ENCODE measurements around the gene GIT2.

GIT2 gene

GRCh38 chr12:109998904-109999648, 2.9 kb upstream of the GIT2 start, which contains the start of gene ANKRD13A:
Gene ANKRD13A, plus strand, starts transcription at chr12:109999430. Its CDS starts 259 bp downstream, at chr12:109999689.
- Histone ChIP-seq H3K36me3 (no peaks in the 10 kb centered on the region), H3K9me3 (no peaks in the 10 kb centered on the region), H3K4me3 (peak within 1 kb of the TSS; percentile 93 to 96), H3K27ac (peak within 1 kb of the TSS; percentile 73 to 81), H3K27me3 (no peaks in the 10 kb centered on the region), H3K4me1 (peaks cover 0 to 53% (median 29%) of the 10 kb centered on the region in 4 donors)
- TF ChIP-seq, protein P1, sequence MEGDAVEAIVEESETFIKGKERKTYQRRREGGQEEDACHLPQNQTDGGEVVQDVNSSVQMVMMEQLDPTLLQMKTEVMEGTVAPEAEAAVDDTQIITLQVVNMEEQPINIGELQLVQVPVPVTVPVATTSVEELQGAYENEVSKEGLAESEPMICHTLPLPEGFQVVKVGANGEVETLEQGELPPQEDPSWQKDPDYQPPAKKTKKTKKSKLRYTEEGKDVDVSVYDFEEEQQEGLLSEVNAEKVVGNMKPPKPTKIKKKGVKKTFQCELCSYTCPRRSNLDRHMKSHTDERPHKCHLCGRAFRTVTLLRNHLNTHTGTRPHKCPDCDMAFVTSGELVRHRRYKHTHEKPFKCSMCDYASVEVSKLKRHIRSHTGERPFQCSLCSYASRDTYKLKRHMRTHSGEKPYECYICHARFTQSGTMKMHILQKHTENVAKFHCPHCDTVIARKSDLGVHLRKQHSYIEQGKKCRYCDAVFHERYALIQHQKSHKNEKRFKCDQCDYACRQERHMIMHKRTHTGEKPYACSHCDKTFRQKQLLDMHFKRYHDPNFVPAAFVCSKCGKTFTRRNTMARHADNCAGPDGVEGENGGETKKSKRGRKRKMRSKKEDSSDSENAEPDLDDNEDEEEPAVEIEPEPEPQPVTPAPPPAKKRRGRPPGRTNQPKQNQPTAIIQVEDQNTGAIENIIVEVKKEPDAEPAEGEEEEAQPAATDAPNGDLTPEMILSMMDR (IDR thresholded peaks at IDR 0.05), result no peak
- DNase-seq, result peak; percentile 91 to 95
- intact Hi-C loops (cut with DNase I; ENCODE audit: low total_unique reads), result loop anchor here (5.0 kb wide), 1 partner anchor 427 kb away; the partner anchor contains the start of genes MMAB and MVK

- H3K4me1 ChIP-seq, result peaks cover 0 to 58% (median 29%) of the 10 kb centered on the region in 4 donors
- H3K9me3 ChIP-seq, result no peaks in the 10 kb centered on the region
- TF ChIP-seq, protein P1 (IDR thresholded peaks at IDR 0.05), result no peak
- H3K36me3 ChIP-seq, result no peaks in the 10 kb centered on the region
- H3K27me3 ChIP-seq, result no peaks in the 10 kb centered on the region
- H3K4me3 ChIP-seq, result peak overlapping the region; percentile 93 to 96
- peak overlapping the region; percentile 73 to 81 for H3K27ac ChIP-seq
- DNase-seq, result no peak
- intact Hi-C loops (cut with DNase I; ENCODE audit: low total_unique reads), result loop anchor here (5.0 kb wide), 1 partner anchor 426 kb away; the partner anchor contains the start of genes MMAB and MVK
Measured at GRCh38 chr12:109998241-109998903, 2.2 kb upstream of the GIT2 start.

DNA sequence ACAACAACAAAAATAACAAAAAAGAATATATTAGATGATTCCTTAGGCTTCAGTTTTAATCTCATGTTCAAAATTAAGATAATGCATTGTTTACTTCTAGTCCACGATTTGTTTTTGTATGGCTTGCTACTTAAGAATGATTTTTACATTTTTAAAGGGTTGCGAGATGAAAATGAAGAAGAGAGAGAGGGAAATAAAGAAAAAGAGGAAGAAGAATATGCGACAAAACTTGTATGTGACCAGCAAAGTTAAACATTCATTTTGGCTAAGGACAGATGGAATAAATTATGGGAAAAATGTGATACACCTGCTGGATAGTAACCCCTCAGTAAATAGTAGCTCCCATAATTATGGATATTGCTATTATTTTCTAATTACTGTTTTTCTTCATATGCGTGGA, 1.2 kb upstream of the GIT2 start:
- no peaks in the 10 kb centered on the region for H3K27me3 ChIP-seq
- H3K27ac ChIP-seq, result no peak overlapping the region
- H3K4me1 ChIP-seq, result peaks cover 0 to 57% (median 32%) of the 10 kb centered on the region in 4 donors
- TF ChIP-seq, protein P1 (IDR thresholded peaks at IDR 0.05), result no peak
- no peak for DNase-seq
- intact Hi-C loops (cut with DNase I; ENCODE audit: low total_unique reads), result loop anchor here (5.0 kb wide), 1 partner anchor 425 kb away; the partner anchor contains the start of genes MMAB and MVK
- H3K36me3 ChIP-seq, result no peaks in the 10 kb centered on the region
- H3K4me3 ChIP-seq, result no peak overlapping the region
- H3K9me3 ChIP-seq, result no peaks in the 10 kb centered on the region

GRCh38 chr12:109996483-109996853, 300 bp upstream of the GIT2 start:
- intact Hi-C loops (cut with DNase I; ENCODE audit: low total_unique reads), result loop anchor here (5.0 kb wide), 1 partner anchor 424 kb away; the partner anchor contains the start of genes MMAB and MVK
- peaks cover 0 to 48% (median 26%) of the 10 kb centered on the region in 4 donors for H3K4me1 ChIP-seq

DNA sequence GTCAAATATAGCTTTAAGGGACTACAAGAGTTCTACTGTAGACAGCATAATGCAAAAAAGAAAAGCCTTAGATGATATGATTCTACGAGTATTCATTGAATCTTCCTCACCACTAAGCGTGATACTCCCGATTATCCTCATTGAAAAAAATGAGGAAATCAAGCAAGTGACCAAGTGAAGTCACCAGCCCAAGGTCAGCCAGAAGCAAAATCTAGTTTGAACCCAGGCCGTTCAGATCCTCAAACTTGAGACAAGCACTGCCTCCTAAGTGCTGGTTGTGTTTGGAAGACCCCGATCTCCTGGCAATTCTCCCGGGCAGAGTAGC, 845 bp downstream of the GIT2 start:
- Histone ChIP-seq H3K4me3 (peak overlapping the region; percentile 93 to 100), H3K27ac (peak overlapping the region; percentile 76 to 78), H3K27me3 (no peaks in the 10 kb centered on the region), H3K4me1 (peaks cover 0 to 36% (median 20%) of the 10 kb centered on the region in 4 donors), H3K9me3 (no peaks in the 10 kb centered on the region), H3K36me3 (peaks cover 0 to 12% (median 9%) of the 10 kb centered on the region in 3 donors)
- TF ChIP-seq, protein P1 (IDR thresholded peaks at IDR 0.05), result no peak
- intact Hi-C loops (cut with DNase I; ENCODE audit: low total_unique reads), result loop anchor here (5.0 kb wide), 1 partner anchor 423 kb away; the partner anchor contains the start of genes MMAB and MVK
- DNase-seq, result no peak

More at GRCh38 chr12:109996483-109996853, 300 bp upstream of the GIT2 start:
- Histone ChIP-seq H3K9me3 (no peaks in the 10 kb centered on the region), H3K36me3 (peaks cover 0 to under 1% (median 0%) of the 10 kb centered on the region in 3 donors), H3K4me3 (peak overlapping the region; percentile 93 to 100), H3K27me3 (no peaks in the 10 kb centered on the region), H3K27ac (peak overlapping the region; percentile 76 to 78)
- TF ChIP-seq, protein P1 (IDR thresholded peaks at IDR 0.05), result no peak
- DNase-seq, result no peak
